ENCODE measurements around the gene CCDC9.
"Not testable (repeated sequence)": the region's sequence is repeated elsewhere in the genome, so short reads cannot be mapped to it uniquely, and the experiment has no call there.

Gene CCDC9

DNA sequence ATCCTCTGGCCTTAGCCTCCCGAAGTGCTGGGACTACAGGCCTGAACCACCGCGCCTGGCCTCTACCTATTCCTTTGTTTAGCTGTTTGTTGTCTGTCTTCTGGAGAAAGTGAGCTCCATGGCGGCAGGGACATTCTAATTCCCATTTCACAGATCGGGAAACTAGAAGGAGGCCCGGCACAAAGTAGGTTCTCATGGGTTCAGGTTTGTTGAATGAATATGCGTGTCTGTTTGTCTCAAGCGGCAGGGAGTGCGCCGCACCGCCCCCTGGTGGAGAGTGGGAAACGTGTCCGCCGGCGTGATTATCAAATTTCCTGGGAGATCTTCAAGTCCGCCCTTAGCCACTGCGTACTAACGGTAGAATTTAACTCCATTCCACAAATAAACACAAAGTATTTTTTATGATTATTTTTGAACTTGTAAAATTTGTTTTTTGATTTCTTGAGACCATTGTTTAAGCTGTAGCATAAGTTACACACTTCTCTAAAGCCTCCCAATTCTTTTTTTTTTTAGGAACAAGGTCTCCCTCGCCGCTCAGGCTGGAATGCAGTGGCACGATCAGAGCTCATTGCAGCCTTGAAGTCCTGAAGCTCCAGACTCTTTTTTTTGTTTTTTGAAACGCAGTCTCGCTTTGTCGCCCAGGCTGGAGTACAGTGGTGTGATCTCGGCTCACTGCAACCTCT lies 8.9 kb upstream of the CCDC9 start:
- Histone ChIP-seq H3K9me3 (ENCODE audit: control insufficient read depth, low read length) (no peaks in the 10 kb centered on the region), H3K36me3 (ENCODE audit: control insufficient read depth, insufficient read depth, low read length) (no peaks in the 10 kb centered on the region), H3K4me1 (ENCODE audit: control insufficient read depth, insufficient read depth, low read length) (no peaks in the 10 kb centered on the region), H3K27me3 (ENCODE audit: control insufficient read depth, insufficient read depth, low read length, poor library complexity, severe bottlenecking) (peaks cover 13% of the 10 kb centered on the region), H3K27ac (ENCODE audit: insufficient read depth, low read depth, low read length, poor library complexity, severe bottlenecking) (no peak overlapping the region), H3K4me3 (ENCODE audit: insufficient read depth, low read depth, low read length) (no peak overlapping the region)
- 49% methylated on average over 23 of the region's 25 CpGs for WGBS, 2 experiments

DNA sequence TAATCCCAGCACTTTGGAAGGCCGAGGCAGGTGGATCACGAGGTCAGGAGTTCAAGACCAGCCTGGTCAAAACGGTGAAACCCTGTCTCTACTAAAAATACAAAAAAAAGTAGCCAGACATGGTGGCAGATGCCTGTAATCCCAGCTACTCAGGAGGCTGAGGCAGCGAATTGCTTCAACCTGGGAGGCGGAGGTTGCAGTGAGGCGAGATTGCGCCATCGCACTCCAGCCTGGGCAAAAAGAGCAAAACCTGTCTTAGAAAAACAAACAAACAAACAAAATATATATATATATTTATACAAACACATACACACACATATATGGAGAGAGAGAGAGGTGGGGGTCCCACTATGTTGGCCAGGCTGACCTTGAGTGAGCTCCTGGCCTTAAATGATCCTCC lies 3.3 kb upstream of the CCDC9 start:
- H3K9me3 ChIP-seq (ENCODE audit: control insufficient read depth, low read length); H3K36me3 ChIP-seq (ENCODE audit: control insufficient read depth, insufficient read depth, low read length); H3K27me3 ChIP-seq (ENCODE audit: control insufficient read depth, insufficient read depth, low read length, poor library complexity, severe bottlenecking); H3K4me1 ChIP-seq (ENCODE audit: control insufficient read depth, insufficient read depth, low read length); H3K27ac ChIP-seq (ENCODE audit: insufficient read depth, low read depth, low read length, poor library complexity, severe bottlenecking); H3K4me3 ChIP-seq (ENCODE audit: insufficient read depth, low read depth, low read length): not testable (repeated sequence)
- WGBS, 2 experiments = 83 to 91% methylated on average over 8 of the region's 8 CpGs

GRCh38 chr19:47253467-47253881 lies 2.9 kb upstream of the CCDC9 start:
- Histone ChIP-seq H3K27ac (ENCODE audit: insufficient read depth, low read depth, low read length, poor library complexity, severe bottlenecking) (no peak overlapping the region), H3K4me3 (ENCODE audit: insufficient read depth, low read depth, low read length) (no peak overlapping the region), H3K9me3 (ENCODE audit: control insufficient read depth, low read length) (no peaks in the 10 kb centered on the region), H3K27me3 (ENCODE audit: control insufficient read depth, insufficient read depth, low read length, poor library complexity, severe bottlenecking) (no peaks in the 10 kb centered on the region), H3K4me1 (ENCODE audit: control insufficient read depth, insufficient read depth, low read length) (peaks cover 8% of the 10 kb centered on the region), H3K36me3 (ENCODE audit: control insufficient read depth, insufficient read depth, low read length) (no peaks in the 10 kb centered on the region)
- WGBS, 2 experiments = 90% methylated on average over 3 of the region's 3 CpGs

- Histone ChIP-seq H3K4me3 (ENCODE audit: insufficient read depth, low read depth, low read length) (no peak overlapping the region), H3K27ac (ENCODE audit: insufficient read depth, low read depth, low read length, poor library complexity, severe bottlenecking) (no peak overlapping the region), H3K9me3 (ENCODE audit: control insufficient read depth, low read length) (no peaks in the 10 kb centered on the region), H3K36me3 (ENCODE audit: control insufficient read depth, insufficient read depth, low read length) (no peaks in the 10 kb centered on the region), H3K27me3 (ENCODE audit: control insufficient read depth, insufficient read depth, low read length, poor library complexity, severe bottlenecking) (no peaks in the 10 kb centered on the region), H3K4me1 (ENCODE audit: control insufficient read depth, insufficient read depth, low read length) (peaks cover 8% of the 10 kb centered on the region)
- 90 to 95% methylated on average over 4 of the region's 5 CpGs for WGBS, 2 experiments
These were observed 2.4 kb upstream of the CCDC9 start for GRCh38 chr19:47253970-47254369.

- WGBS, 2 experiments = 0 to 1% methylated on average over 52 of the region's 52 CpGs
- Histone ChIP-seq H3K4me3 (ENCODE audit: insufficient read depth, low read depth, low read length) (peak overlapping the region; percentile 63), H3K9me3 (ENCODE audit: control insufficient read depth, low read length) (no peaks in the 10 kb centered on the region), H3K4me1 (ENCODE audit: control insufficient read depth, insufficient read depth, low read length) (peaks cover 8% of the 10 kb centered on the region), H3K27me3 (ENCODE audit: control insufficient read depth, insufficient read depth, low read length, poor library complexity, severe bottlenecking) (no peaks in the 10 kb centered on the region), H3K36me3 (ENCODE audit: control insufficient read depth, insufficient read depth, low read length) (peaks cover 23% of the 10 kb centered on the region), H3K27ac (ENCODE audit: insufficient read depth, low read depth, low read length, poor library complexity, severe bottlenecking) (peak overlapping the region; percentile 79)
These were observed 527 bp downstream of the CCDC9 start for GRCh38 chr19:47256693-47257410.

GRCh38 chr19:47257411-47258169 lies 1.3 kb downstream of the CCDC9 start:
- WGBS, 2 experiments = 7 to 8% methylated on average over 29 of the region's 29 CpGs
- H3K27me3 ChIP-seq (ENCODE audit: control insufficient read depth, insufficient read depth, low read length, poor library complexity, severe bottlenecking) = no peaks in the 10 kb centered on the region
- no peaks in the 10 kb centered on the region for H3K9me3 ChIP-seq (ENCODE audit: control insufficient read depth, low read length)
- H3K36me3 ChIP-seq (ENCODE audit: control insufficient read depth, insufficient read depth, low read length) = peaks cover 27% of the 10 kb centered on the region
- H3K4me1 ChIP-seq (ENCODE audit: control insufficient read depth, insufficient read depth, low read length) = peaks cover 8% of the 10 kb centered on the region
- peak overlapping the region; percentile 45 for H3K4me3 ChIP-seq (ENCODE audit: insufficient read depth, low read depth, low read length)
- peak overlapping the region; percentile 59 for H3K27ac ChIP-seq (ENCODE audit: insufficient read depth, low read depth, low read length, poor library complexity, severe bottlenecking)

DNA sequence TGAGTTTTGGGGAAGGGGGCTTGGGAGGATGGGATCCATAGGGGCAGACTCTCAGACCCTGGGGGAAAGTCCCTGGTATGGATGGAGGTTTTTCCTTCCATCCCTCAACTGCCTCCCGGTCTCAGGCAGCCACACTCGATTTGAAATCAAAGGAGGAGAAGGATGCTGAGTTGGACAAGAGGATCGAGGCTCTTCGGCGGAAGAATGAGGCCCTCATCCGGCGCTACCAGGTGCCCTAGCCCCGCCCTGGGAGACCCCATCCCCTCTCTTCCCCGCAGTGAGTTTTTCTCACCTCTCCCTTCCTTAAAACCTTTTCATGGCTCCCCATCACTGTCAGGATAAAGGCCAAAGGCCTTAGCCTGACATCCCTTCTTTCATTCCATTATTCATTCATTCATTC lies 2.1 kb downstream of the CCDC9 start:
- Histone ChIP-seq H3K4me3 (ENCODE audit: insufficient read depth, low read depth, low read length) (no peak overlapping the region), H3K4me1 (ENCODE audit: control insufficient read depth, insufficient read depth, low read length) (peaks cover 8% of the 10 kb centered on the region), H3K27ac (ENCODE audit: insufficient read depth, low read depth, low read length, poor library complexity, severe bottlenecking) (no peak overlapping the region), H3K36me3 (ENCODE audit: control insufficient read depth, insufficient read depth, low read length) (peaks cover 29% of the 10 kb centered on the region), H3K9me3 (ENCODE audit: control insufficient read depth, low read length) (no peaks in the 10 kb centered on the region), H3K27me3 (ENCODE audit: control insufficient read depth, insufficient read depth, low read length, poor library complexity, severe bottlenecking) (no peaks in the 10 kb centered on the region)
- 93 to 95% methylated on average over 9 of the region's 9 CpGs for WGBS, 2 experiments

DNA sequence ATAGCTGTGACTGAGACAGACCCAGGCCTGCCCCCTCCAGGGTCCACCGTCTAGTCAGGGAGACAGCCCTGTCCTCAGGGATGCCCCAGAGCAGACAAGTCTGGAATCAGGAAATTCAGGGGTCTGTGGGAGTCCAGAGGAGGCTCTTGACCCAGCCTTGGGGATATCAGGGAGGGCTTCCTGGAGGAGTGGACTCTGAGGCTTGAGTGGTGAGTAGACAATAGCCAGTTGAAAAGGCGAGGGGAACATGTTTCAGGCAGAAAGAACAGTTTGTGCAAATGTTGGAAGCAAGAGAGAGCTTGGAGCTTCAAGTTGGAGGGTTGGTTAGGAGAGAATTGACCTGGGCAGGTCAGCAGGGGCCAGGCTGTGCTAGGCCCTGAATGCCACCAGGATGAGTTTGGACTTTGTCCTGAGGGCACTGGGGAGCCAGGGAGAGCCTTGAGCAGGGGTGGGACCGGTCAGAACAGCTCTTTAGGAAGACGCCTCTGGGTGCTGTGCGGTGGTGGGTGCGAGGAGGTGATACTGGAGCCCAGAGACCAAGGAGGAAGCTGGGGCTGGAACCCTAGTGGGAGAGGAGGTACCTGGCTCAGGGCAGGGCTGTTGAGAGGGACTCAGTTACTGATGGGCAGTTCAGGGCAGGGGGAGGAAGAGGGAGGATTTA lies 2.7 kb downstream of the CCDC9 start:
- H3K4me3 ChIP-seq (ENCODE audit: insufficient read depth, low read depth, low read length) = no peak overlapping the region

DNA sequence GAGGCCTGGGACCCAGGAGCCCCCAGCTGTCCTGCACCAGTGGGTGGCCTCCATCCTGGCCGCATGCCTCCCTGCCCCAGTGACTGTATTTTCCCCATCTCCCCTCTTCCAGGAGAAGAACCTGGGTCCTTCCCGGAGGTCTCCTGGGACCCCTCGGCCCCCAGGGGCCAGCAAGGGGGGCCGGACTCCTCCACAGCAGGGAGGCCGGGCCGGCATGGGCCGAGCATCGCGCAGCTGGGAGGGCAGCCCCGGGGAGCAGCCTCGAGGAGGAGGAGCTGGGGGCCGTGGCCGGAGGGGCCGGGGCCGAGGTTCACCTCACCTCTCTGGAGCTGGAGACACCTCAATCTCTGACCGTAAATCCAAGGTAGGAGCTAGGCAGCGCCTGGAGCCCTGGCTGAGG lies 4.2 kb downstream of the CCDC9 start:
- H3K27ac ChIP-seq (ENCODE audit: insufficient read depth, low read depth, low read length, poor library complexity, severe bottlenecking) = no peak overlapping the region
- H3K27me3 ChIP-seq (ENCODE audit: control insufficient read depth, insufficient read depth, low read length, poor library complexity, severe bottlenecking) = no peaks in the 10 kb centered on the region
- H3K9me3 ChIP-seq (ENCODE audit: control insufficient read depth, low read length) = no peaks in the 10 kb centered on the region
- peaks cover 8% of the 10 kb centered on the region for H3K4me1 ChIP-seq (ENCODE audit: control insufficient read depth, insufficient read depth, low read length)
- H3K4me3 ChIP-seq (ENCODE audit: insufficient read depth, low read depth, low read length) = no peak overlapping the region
- 95% methylated on average over 17 of the region's 17 CpGs for WGBS, 2 experiments
- peaks cover 29% of the 10 kb centered on the region for H3K36me3 ChIP-seq (ENCODE audit: control insufficient read depth, insufficient read depth, low read length)

More for the DNA sequence above, 2.7 kb downstream of the CCDC9 start:
- 95 to 96% methylated on average over 6 of the region's 6 CpGs for WGBS, 2 experiments
- Histone ChIP-seq H3K27ac (ENCODE audit: insufficient read depth, low read depth, low read length, poor library complexity, severe bottlenecking) (no peak overlapping the region), H3K27me3 (ENCODE audit: control insufficient read depth, insufficient read depth, low read length, poor library complexity, severe bottlenecking) (no peaks in the 10 kb centered on the region), H3K4me1 (ENCODE audit: control insufficient read depth, insufficient read depth, low read length) (peaks cover 8% of the 10 kb centered on the region), H3K36me3 (ENCODE audit: control insufficient read depth, insufficient read depth, low read length) (peaks cover 29% of the 10 kb centered on the region), H3K9me3 (ENCODE audit: control insufficient read depth, low read length) (no peaks in the 10 kb centered on the region)

All from ectodermal cell (in vitro differentiated cells).